Measurements from ENCODE around the gene PPP1R36.
"Not testable (repeated sequence)": the region's sequence is repeated elsewhere in the genome, so short reads cannot be mapped to it uniquely, and the experiment has no call there.

The PPP1R36 gene

DNA sequence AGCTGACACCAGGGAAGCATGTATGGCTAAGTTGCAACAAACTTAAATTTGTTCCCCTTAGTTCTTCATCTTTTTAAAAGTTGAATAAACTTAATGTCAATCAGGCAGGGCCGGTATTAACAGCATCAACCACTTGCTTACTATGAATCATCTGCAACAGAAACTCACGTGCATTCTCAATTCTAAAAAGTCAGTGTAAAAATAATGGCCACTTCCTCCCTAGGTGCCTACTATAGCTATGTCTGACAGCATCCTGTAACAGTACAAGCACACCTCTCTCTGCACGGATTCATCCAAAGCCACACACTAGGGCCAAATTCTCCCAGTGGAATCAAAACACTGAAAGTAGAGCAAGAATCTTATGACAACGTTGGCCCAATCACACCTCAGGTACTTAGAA, 48.6 kb downstream of the PPP1R36 start:
- ATAC-seq (replicated peaks): no peak
- peaks cover 3% of the 10 kb centered on the region for H3K36me3 Mint-ChIP-seq (ENCODE audit: insufficient read depth)

DNA sequence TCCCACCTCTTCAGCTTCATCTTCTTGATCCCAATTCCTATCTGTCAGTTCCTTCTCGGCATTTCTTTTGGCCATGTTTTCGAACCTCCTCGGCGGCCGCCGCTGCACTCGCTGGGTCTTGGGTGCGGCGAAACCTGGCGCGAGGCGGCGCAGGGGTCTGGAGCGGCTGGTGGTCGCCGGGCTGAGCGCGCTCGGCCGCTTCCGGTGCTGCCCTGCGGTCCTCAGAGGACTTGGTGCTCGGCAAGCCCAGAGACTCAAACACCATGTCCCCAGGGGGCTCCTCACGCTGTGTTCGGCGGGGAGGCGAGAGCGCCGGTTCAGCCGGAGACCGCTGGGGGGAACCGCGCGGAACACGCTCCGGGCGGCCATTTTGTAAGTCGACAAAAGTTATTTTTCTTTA, 51.8 kb downstream of the PPP1R36 start:
- Mint-ChIP-seq H3K27ac (no peak overlapping the region), H3K9me3 (no peaks in the 10 kb centered on the region)

More for the DNA sequence above, 48.6 kb downstream of the PPP1R36 start:
- H3K4me1 Mint-ChIP-seq (ENCODE audit: low read depth in 2 of 2): no peaks in the 10 kb centered on the region
- H3K27me3 Mint-ChIP-seq: peaks cover 15 to 34% of the 10 kb centered on the region in 2 donors
- H3K4me3 Mint-ChIP-seq: no peak overlapping the region
- no peak for DNase-seq
- H3K27ac Mint-ChIP-seq: no peak overlapping the region
- no peaks in the 10 kb centered on the region for H3K9me3 Mint-ChIP-seq

DNA sequence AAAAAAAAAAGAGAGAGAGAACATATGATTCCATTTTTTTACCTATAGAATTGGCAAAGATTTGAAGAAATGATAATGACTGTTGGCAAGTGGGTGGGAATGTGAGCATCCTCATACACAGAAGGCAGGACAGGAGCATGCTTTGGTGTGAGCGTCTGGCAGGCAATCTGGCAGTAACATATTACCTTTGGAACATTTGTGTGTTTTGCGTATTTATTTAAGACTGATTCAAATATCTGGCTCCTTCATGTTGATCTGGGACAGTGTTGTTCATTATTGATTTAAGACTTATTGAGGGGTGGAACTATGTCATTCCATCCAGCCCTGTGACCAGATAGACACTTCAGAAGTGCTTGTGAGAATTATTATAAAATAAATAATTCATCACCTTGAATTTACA, 53.1 kb downstream of the PPP1R36 start:
- Mint-ChIP-seq H3K27me3 (peaks cover 28 to 39% of the 10 kb centered on the region in 2 donors), H3K4me1 (ENCODE audit: low read depth in 2 of 2) (no peaks in the 10 kb centered on the region), H3K36me3 (ENCODE audit: insufficient read depth) (no peaks in the 10 kb centered on the region), H3K4me3 (no peak overlapping the region), H3K27ac (no peak overlapping the region), H3K9me3 (no peaks in the 10 kb centered on the region)
- ATAC-seq (replicated peaks) (no peak), DNase-seq (no peak)

More for the DNA sequence above, 51.8 kb downstream of the PPP1R36 start:
- Mint-ChIP-seq H3K27me3 (peaks cover 28 to 36% of the 10 kb centered on the region in 2 donors), H3K4me3 (no peak overlapping the region), H3K36me3 (ENCODE audit: insufficient read depth) (no peaks in the 10 kb centered on the region), H3K4me1 (ENCODE audit: low read depth in 2 of 2) (no peaks in the 10 kb centered on the region)
- no peak for ATAC-seq (replicated peaks)
- no peak for DNase-seq

DNA sequence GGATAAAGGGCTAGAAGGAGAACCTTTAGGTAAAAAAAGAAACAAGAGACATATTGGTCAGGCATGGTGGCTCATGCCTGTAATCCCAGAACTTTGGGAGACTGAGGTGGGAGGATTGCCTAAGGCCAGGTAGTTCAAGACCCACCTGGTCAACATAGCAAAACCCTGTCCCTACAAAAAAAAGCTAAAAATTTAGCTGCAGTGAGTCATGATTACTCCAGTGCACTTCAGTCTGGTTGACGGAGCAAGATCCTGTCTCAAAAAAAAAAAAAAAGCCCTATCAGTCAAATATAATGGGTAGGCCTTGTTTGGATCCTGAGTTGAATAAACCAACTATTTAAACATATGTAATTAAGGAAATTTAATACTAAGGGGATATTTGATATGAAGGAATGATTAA, 54.2 kb downstream of the PPP1R36 start:
- H3K27me3 Mint-ChIP-seq: peaks cover 28 to 39% of the 10 kb centered on the region in 2 donors

DNA sequence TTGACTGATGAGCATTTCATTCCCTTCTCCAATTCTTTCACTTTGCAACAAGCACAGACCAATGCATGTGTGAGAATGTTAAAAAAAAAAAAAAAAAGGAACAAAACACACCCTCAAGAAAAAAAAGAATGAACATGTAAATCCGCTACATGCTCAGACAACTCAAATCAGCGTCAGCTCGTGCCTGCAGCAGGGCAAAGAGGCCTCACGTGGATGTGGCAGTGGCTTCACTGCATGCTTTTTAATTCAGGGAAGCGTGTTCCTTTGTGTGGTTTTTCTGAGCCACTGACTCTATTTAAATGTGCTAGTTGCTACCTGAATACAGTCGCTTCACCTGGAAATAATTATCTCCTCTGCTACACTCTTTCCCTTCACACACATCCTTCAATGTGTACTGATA, 55.1 kb downstream of the PPP1R36 start:
- Mint-ChIP-seq H3K27ac (no peak overlapping the region), H3K36me3 (ENCODE audit: insufficient read depth) (no peaks in the 10 kb centered on the region), H3K4me1 (ENCODE audit: low read depth in 2 of 2) (no peaks in the 10 kb centered on the region), H3K27me3 (peaks cover 28 to 39% of the 10 kb centered on the region in 2 donors), H3K4me3 (no peak overlapping the region), H3K9me3 (no peaks in the 10 kb centered on the region)
- ATAC-seq (replicated peaks) (no peak), DNase-seq (no peak)

More for the DNA sequence above, 54.2 kb downstream of the PPP1R36 start:
- Mint-ChIP-seq H3K4me1 (ENCODE audit: low read depth in 2 of 2) (no peaks in the 10 kb centered on the region), H3K27ac (no peak overlapping the region), H3K9me3 (no peaks in the 10 kb centered on the region), H3K36me3 (ENCODE audit: insufficient read depth) (no peaks in the 10 kb centered on the region), H3K4me3 (no peak overlapping the region)
- ATAC-seq (replicated peaks): no peak
- no peak for DNase-seq

DNA sequence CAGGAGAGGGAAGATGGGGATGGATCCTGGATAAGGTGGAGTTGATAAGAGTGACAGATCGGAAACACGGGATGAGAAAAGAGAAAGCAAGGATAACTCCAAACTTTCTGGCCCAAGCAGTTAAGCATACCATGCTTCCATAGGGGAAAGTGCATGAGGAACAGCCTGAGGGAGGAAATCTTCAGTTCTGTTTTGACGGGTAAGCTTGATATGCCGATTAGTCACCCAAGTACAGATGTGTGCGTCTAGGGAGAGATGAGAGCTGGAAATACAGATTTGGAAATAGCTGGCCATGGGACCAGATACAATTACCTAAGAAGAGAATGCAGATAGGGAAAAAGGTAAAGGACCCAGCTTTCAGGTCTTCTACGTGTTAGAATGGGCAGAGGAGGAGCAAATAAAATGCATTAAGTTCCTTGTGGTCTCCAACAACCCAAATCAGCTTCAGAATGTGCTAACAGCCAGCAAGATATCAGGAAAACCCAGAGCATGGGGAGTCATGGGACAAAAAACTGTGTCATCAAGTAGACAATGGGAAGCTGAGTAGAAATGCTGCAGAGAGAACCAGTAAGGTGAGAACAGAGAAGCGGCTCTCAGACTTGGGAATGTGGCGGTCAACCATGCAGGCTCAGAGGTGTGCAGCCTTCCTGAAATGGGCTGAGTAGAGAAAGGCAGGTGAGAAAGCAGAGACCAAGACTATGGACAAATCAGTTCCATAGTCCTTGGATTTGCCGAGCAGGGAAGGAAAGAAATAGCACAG, 56.3 kb downstream of the PPP1R36 start:
- Mint-ChIP-seq H3K27me3 (peaks cover 22 to 29% of the 10 kb centered on the region in 2 donors), H3K36me3 (ENCODE audit: insufficient read depth) (no peaks in the 10 kb centered on the region), H3K4me1 (ENCODE audit: low read depth in 2 of 2) (no peaks in the 10 kb centered on the region), H3K27ac (no peak overlapping the region), H3K9me3 (no peaks in the 10 kb centered on the region), H3K4me3 (no peak overlapping the region)
- ATAC-seq (replicated peaks) (no peak), DNase-seq (no peak)

DNA sequence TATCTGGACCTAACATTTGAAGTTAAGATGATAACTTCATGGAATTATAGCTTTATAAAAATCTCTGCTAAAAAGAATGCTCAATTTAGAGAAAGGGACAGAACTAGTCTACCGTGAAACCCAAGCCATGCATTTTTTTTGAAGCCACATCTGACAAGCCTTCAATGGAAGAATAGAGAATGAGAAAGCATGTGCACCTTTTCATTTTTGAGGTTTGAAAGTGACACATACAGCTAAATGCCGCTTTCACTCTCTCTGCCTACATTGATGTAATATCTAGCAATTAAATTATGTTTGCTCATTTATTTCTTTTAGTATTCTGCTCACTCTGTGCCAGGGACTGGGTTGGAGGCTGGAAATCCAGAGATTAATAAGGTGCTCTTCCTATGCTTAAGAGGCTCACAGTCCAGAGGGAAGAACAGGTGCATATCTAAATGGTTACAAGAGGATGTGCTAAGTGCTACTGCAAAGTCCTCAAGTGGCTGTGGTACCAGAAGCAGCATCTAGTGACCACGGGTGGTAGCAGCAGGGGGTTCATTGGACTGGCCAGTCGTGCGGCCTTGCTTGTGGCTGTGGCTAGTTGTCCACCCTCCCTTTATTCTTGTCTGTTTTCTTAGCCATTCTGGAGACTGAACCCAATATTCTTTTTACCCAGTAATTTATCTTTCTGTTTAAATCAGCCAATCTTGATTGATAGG, 60.4 kb downstream of the PPP1R36 start:
- H3K27ac Mint-ChIP-seq: no peak overlapping the region
- no peaks in the 10 kb centered on the region for H3K4me1 Mint-ChIP-seq (ENCODE audit: low read depth in 2 of 2)

DNA sequence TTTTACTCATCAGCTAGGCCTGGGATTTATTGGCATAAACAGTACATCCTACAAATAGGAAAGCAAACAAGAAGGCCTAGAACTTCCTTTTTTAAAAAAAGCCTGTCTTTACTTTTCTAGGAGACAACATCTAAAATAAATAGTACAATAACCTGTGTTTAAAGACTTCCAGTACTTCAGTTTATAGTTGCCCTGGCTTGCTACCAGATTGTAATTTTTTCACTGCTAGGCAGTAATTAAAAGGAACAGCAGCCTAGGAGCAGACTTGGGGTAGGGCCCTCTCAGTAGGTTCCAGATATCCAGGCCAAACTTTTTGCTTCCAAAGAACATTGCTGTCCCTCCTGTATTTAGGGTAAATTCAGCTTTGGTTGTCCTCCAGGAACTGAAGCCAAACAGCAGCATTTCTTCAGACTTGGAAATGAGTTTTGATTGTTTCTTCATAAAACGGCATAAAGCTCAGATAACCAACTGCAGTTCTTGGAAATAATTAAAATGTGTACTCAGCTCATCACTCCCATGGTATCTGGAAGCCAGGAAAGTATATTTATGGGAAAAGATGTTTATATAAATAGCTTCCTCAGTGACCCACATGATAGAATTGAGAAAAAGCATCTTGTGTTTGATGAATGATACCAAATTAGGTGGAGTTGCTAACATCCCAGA, 61.7 kb downstream of the PPP1R36 start:
- DNase-seq: no peak
- no peak for ATAC-seq (replicated peaks)
- no peaks in the 10 kb centered on the region for H3K9me3 Mint-ChIP-seq
- no peaks in the 10 kb centered on the region for H3K36me3 Mint-ChIP-seq (ENCODE audit: insufficient read depth)
- no peak overlapping the region for H3K4me3 Mint-ChIP-seq
- no peaks in the 10 kb centered on the region for H3K4me1 Mint-ChIP-seq (ENCODE audit: low read depth in 2 of 2)
- H3K27ac Mint-ChIP-seq: no peak overlapping the region
- peaks cover 3 to 4% of the 10 kb centered on the region in 2 donors for H3K27me3 Mint-ChIP-seq

More for the DNA sequence above, 60.4 kb downstream of the PPP1R36 start:
- ATAC-seq (replicated peaks) (no peak), DNase-seq (no peak)
- Mint-ChIP-seq H3K36me3 (ENCODE audit: insufficient read depth) (no peaks in the 10 kb centered on the region), H3K27me3 (peaks cover 10 to 13% of the 10 kb centered on the region in 2 donors), H3K4me3 (no peak overlapping the region), H3K9me3 (no peaks in the 10 kb centered on the region)

DNA sequence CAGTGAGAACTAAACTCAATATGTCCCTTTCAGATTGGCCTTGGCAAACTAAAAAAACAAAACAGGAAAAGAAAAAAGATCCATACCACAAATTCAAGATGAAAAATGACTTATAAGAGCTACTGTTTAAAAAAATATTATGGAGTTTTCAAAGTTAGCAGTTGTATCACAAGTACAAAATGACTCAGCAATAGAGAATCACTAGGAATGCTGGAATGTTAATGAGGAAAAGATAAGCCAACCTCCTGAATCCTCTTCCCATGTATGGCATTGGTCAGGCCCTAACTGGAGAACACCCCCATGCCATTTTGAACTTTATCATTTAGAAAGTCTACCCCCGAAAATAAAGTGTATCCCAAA, 62.2 kb downstream of the PPP1R36 start:
- peaks cover 0 to 7% of the 10 kb centered on the region in 2 donors for H3K27me3 Mint-ChIP-seq
- ATAC-seq (replicated peaks): no peak
- no peak overlapping the region for H3K27ac Mint-ChIP-seq
- no peaks in the 10 kb centered on the region for H3K36me3 Mint-ChIP-seq (ENCODE audit: insufficient read depth)
- DNase-seq: no peak
- H3K4me3 Mint-ChIP-seq: no peak overlapping the region
- H3K4me1 Mint-ChIP-seq (ENCODE audit: low read depth in 2 of 2): no peaks in the 10 kb centered on the region
- H3K9me3 Mint-ChIP-seq: no peaks in the 10 kb centered on the region

DNA sequence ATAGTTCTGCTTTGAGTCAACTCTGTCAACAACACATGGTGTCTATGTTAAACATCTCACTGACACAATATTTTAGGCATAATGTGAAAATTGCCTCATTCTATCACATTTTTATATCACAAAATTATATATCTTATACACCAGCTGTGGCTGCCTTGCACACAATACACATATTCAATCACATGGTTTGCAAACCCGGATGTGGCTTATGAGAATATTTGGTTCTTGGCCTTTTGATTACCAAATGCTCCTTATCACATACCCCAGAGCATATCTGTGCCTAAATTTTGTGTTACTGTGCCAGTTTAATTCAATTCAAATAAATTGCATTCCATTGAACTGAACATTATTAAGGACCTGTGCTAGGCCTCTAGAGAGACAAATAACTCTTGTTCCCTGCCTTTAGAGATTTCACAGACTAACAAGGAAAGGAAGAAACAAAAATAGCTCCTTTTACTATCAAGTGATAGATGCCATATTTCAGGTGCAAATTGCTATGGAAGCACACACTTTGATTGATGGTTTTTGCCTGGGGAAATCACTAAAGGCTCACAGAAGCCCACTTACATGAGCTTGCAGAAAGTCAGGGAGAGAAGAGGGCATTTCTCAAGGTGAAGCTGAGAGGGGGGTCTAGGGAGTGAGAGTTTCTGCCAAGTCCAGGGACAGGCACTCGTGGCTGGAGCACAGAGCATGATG, 63.4 kb downstream of the PPP1R36 start:
- no peak overlapping the region for H3K27ac Mint-ChIP-seq

DNA sequence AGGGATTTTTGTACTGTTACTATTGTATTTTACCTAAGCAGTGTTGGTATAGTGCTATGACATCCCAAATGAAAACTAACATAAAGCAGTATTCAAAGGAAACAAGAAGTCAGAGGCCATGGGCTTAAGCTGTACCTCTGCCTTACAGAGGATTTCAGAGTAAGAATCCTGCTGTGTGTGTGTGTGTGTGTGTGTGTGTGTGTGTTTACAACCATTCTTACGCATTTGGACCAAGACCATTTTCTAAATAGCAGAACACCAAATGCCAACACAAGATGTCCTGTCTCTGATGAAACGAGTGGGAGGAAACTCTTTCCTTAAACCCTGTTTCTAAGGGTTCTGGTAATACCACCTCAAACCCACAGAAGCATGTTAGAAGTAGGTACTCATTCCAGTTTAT, 64.4 kb downstream of the PPP1R36 start:
- H3K4me3 Mint-ChIP-seq: no peak overlapping the region
- DNase-seq (no peak), ATAC-seq (replicated peaks) (no peak)
- no peaks in the 10 kb centered on the region for H3K36me3 Mint-ChIP-seq (ENCODE audit: insufficient read depth)
- H3K4me1 Mint-ChIP-seq (ENCODE audit: low read depth in 2 of 2): no peaks in the 10 kb centered on the region
- H3K27ac Mint-ChIP-seq: no peak overlapping the region
- H3K27me3 Mint-ChIP-seq: peaks cover 10 to 14% of the 10 kb centered on the region in 2 donors
- H3K9me3 Mint-ChIP-seq: no peaks in the 10 kb centered on the region

More for the DNA sequence above, 63.4 kb downstream of the PPP1R36 start:
- no peaks in the 10 kb centered on the region for H3K9me3 Mint-ChIP-seq
- H3K36me3 Mint-ChIP-seq (ENCODE audit: insufficient read depth): no peaks in the 10 kb centered on the region
- no peak overlapping the region for H3K4me3 Mint-ChIP-seq
- no peak for ATAC-seq (replicated peaks)
- no peaks in the 10 kb centered on the region for H3K4me1 Mint-ChIP-seq (ENCODE audit: low read depth in 2 of 2)
- H3K27me3 Mint-ChIP-seq: peaks cover under 1 to 10% of the 10 kb centered on the region in 2 donors
- DNase-seq: no peak

DNA sequence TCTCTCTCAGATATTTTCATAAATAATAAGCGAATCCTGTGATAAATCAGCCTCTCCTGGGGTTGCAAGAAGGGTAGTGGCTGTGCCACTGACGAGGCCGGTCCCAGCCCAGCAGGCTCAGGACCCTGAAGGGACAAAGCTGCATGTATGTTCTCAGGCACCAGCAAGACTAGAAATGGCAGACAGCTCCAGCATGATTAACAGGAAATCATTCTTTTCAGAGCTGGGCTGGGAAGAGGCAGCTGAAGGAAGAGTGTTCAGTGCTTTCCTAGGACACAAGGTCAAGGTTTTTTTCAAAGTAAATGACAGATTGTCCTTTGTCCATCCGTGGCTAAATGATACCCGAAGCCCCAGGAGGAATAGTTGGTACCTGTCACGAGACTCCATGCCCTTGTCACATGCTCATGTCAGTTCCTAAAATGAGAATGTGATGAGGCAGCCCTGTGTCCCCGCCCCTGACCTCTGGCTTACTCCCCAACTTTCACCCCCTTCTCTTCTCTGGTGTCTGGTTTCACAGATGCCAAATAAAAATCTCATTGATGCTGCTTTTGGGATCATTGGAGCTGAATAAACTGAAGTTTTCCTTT, 65.1 kb downstream of the PPP1R36 start:
- Mint-ChIP-seq H3K36me3 (ENCODE audit: insufficient read depth) (no peaks in the 10 kb centered on the region), H3K4me3 (no peak overlapping the region), H3K9me3 (no peaks in the 10 kb centered on the region), H3K4me1 (ENCODE audit: low read depth in 2 of 2) (no peaks in the 10 kb centered on the region), H3K27me3 (peaks cover 10 to 14% of the 10 kb centered on the region in 2 donors), H3K27ac (no peak overlapping the region)
- no peak for DNase-seq
- no peak for ATAC-seq (replicated peaks)

DNA sequence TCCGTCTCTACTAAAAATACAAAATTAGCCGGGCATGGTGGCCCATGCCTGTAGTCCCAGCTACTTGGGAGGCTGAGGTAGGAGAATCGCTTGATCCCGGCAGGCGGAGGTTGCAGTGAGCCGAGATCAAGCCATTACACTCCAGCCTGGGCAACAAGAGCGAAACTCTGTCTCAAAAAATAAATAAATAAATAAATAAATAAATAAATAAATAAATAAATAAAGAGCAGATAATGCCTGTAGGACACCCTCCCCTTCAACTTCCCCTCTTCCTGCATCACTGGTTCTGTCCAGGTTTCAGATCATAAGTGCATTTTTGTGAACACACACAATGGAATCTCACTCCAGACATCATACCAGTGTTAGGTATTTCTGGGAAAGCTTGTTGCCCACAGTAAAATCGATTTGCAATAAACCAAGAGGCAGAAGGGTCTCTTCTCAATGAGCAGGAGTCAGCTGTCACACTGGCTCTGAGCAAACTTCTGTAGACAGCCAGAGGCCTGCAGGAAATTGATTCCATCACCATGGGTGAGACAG, 68.2 kb downstream of the PPP1R36 start:
- H3K27ac Mint-ChIP-seq; DNase-seq; H3K36me3 Mint-ChIP-seq (ENCODE audit: insufficient read depth); H3K4me1 Mint-ChIP-seq (ENCODE audit: low read depth in 2 of 2); H3K9me3 Mint-ChIP-seq; ATAC-seq (replicated peaks); H3K4me3 Mint-ChIP-seq: not testable (repeated sequence)
- H3K27me3 Mint-ChIP-seq: peaks cover 14 to 17% of the 10 kb centered on the region in 2 donors

All from effector memory CD8-positive, alpha-beta T cell (primary cell).